Urinary bladder (tissue), 4 donors: ENCODE data around the gene RAB14. TPM values are rescaled to one million over a fixed set of nuclear protein-coding genes. Genes with fewer than 3 reads are reported as not detected.

Experiments
- DNase-seq: peaks from one replicate; pipeline ENCODE4 v3.0.0-alpha.2; 2015; ENCODE audit errors: extremely low spot score
- H3K27ac ChIP-seq: one replicate; pipeline ENCODE4 v1.5.1; 2013; ENCODE audit warnings: low read depth, mild to moderate bottlenecking, moderate library complexity
- H3K36me3 ChIP-seq: one replicate; pipeline ENCODE4 v1.6.1; 2013; ENCODE audit warnings: mild to moderate bottlenecking, moderate library complexity; ENCODE audit not compliant: insufficient read depth
- H3K4me1 ChIP-seq: one replicate; pipeline ENCODE4 v1.6.1; 2013; ENCODE audit warnings: mild to moderate bottlenecking, moderate library complexity; ENCODE audit not compliant: insufficient read depth
- H3K4me3 ChIP-seq: one replicate; pipeline ENCODE4 v1.5.1; 2013; ENCODE audit warnings: low read depth, low read length
- WGBS: extraction: QIAGEN DNeasy Blood & Tissue Kit; methylation state at CpG from one replicate; pipeline ENCODE4 v1.1.7; 2013; 5-methylcytosine and 5-hydroxymethylcytosine counted together
- polyA plus RNA-seq: library from polyadenylated mRNA; stranded (reverse); fragments of 200-250 nt; gene quantifications from one replicate; pipeline ENCODE4 v1.2.3, GENCODE V29; 2013
- total RNA-seq: library from RNA; depleted of rRNA; stranded (reverse); fragments of >200 nt; gene quantifications from one replicate; pipeline ENCODE4 v1.2.3, GENCODE V29; 2014
- donor health status: healthy with polysubstance abuse.
- donor health status: healthy.

Gene RAB14
- 57.4 TPM for total RNA-seq
- 37.0 TPM for polyA plus RNA-seq

GRCh38 chr9:121201738-121202533, at the start of gene RAB14:
Gene RAB14 (minus strand): TSS chr9:121201869. CDS start chr9:121193412, 8,457 bp downstream.
- H3K27ac ChIP-seq = peak within 1 kb of the TSS; percentile 89
- DNase-seq = peak; percentile 95
- WGBS = 3% methylated on average over 55 of the region's 55 CpGs
- no peaks in the 10 kb centered on the region for H3K4me1 ChIP-seq
- H3K36me3 ChIP-seq = no peaks in the 10 kb centered on the region
- H3K4me3 ChIP-seq = peak within 1 kb of the TSS; percentile 92

- Histone ChIP-seq H3K4me3 (no peak overlapping the region), H3K36me3 (no peaks in the 10 kb centered on the region), H3K27ac (no peak overlapping the region), H3K4me1 (no peaks in the 10 kb centered on the region)
- 83% methylated on average over 3 of the region's 3 CpGs for whole genome bisulfite sequencing
- DNase-seq = no peak
Observed at GRCh38 chr9:121249563-121249962, 47.9 kb upstream of the RAB14 start.

GRCh38 chr9:121246821-121247561, 45.3 kb upstream of the RAB14 start:
- no peak overlapping the region for H3K27ac ChIP-seq
- H3K36me3 ChIP-seq = no peaks in the 10 kb centered on the region
- 78% methylated on average over 12 of the region's 12 CpGs for WGBS
- no peak for DNase-seq
- H3K4me1 ChIP-seq = no peaks in the 10 kb centered on the region
- H3K4me3 ChIP-seq = no peak overlapping the region

- Histone ChIP-seq H3K4me1 (no peaks in the 10 kb centered on the region), H3K36me3 (no peaks in the 10 kb centered on the region), H3K27ac (no peak overlapping the region), H3K4me3 (no peak overlapping the region)
- DNase-seq = no peak
- 73% methylated on average over 4 of the region's 4 CpGs for WGBS
Observed at GRCh38 chr9:121242959-121243346, 41.3 kb upstream of the RAB14 start.

- no peak overlapping the region for H3K27ac ChIP-seq
- no peaks in the 10 kb centered on the region for H3K36me3 ChIP-seq
- 57% methylated on average over 5 of the region's 5 CpGs for WGBS
- H3K4me1 ChIP-seq = no peaks in the 10 kb centered on the region
- H3K4me3 ChIP-seq = no peak overlapping the region
- DNase-seq = no peak
Observed at GRCh38 chr9:121242219-121242958, 40.7 kb upstream of the RAB14 start.

- no peak overlapping the region for H3K4me3 ChIP-seq
- no peaks in the 10 kb centered on the region for H3K4me1 ChIP-seq
- 86% methylated on average over 6 of the region's 6 CpGs for whole genome bisulfite sequencing
- DNase-seq = no peak
- H3K27ac ChIP-seq = no peak overlapping the region
- no peaks in the 10 kb centered on the region for H3K36me3 ChIP-seq
Observed at GRCh38 chr9:121240472-121241135, 38.9 kb upstream of the RAB14 start.

- Histone ChIP-seq H3K36me3 (no peaks in the 10 kb centered on the region), H3K4me3 (no peak overlapping the region), H3K27ac (no peak overlapping the region), H3K4me1 (no peaks in the 10 kb centered on the region)
- no peak for DNase-seq
- 98% methylated on average over 5 of the region's 5 CpGs for WGBS
Observed at GRCh38 chr9:121239851-121240250, 38.2 kb upstream of the RAB14 start.

- 88% methylated on average over 3 of the region's 3 CpGs for WGBS
- no peak overlapping the region for H3K4me3 ChIP-seq
- no peaks in the 10 kb centered on the region for H3K4me1 ChIP-seq
- no peaks in the 10 kb centered on the region for H3K36me3 ChIP-seq
- no peak for DNase-seq
- H3K27ac ChIP-seq = no peak overlapping the region
Observed at GRCh38 chr9:121239071-121239470, 37.4 kb upstream of the RAB14 start.

- Histone ChIP-seq H3K4me1 (no peaks in the 10 kb centered on the region), H3K4me3 (no peak overlapping the region), H3K36me3 (no peaks in the 10 kb centered on the region), H3K27ac (no peak overlapping the region)
- 81% methylated on average over 3 of the region's 3 CpGs for WGBS
- DNase-seq = no peak
Observed at GRCh38 chr9:121237916-121238315, 36.2 kb upstream of the RAB14 start.

GRCh38 chr9:121235512-121235911, 33.8 kb upstream of the RAB14 start:
- H3K4me3 ChIP-seq = no peak overlapping the region
- H3K4me1 ChIP-seq = no peaks in the 10 kb centered on the region
- DNase-seq = no peak
- WGBS = 96% methylated on average over 5 of the region's 5 CpGs
- no peaks in the 10 kb centered on the region for H3K36me3 ChIP-seq
- H3K27ac ChIP-seq = no peak overlapping the region

- no peaks in the 10 kb centered on the region for H3K4me1 ChIP-seq
- DNase-seq = no peak
- 90% methylated on average over 6 of the region's 6 CpGs for whole genome bisulfite sequencing
- no peaks in the 10 kb centered on the region for H3K36me3 ChIP-seq
- H3K4me3 ChIP-seq = no peak overlapping the region
- H3K27ac ChIP-seq = no peak overlapping the region
Observed at GRCh38 chr9:121234832-121235161, 33.1 kb upstream of the RAB14 start.

- 90% methylated on average over 11 of the region's 11 CpGs for WGBS
- no peak overlapping the region for H3K27ac ChIP-seq
- no peak for DNase-seq
- H3K4me3 ChIP-seq = no peak overlapping the region
- no peaks in the 10 kb centered on the region for H3K4me1 ChIP-seq
- no peaks in the 10 kb centered on the region for H3K36me3 ChIP-seq
Observed at GRCh38 chr9:121233906-121234831, 32.5 kb upstream of the RAB14 start.
